HG03060 (cell line): ENCODE measurements around the gene CTTNBP2NL.

Experiments
- ATAC-seq: cut with Tn5 transposase; IDR thresholded peaks from one replicate; pipeline ENCODE4 v1.9.1; 2021; ENCODE audit warnings: low read depth, moderate number of reproducible peaks; ENCODE audit not compliant: unreplicated experiment

CTTNBP2NL gene, protein sequence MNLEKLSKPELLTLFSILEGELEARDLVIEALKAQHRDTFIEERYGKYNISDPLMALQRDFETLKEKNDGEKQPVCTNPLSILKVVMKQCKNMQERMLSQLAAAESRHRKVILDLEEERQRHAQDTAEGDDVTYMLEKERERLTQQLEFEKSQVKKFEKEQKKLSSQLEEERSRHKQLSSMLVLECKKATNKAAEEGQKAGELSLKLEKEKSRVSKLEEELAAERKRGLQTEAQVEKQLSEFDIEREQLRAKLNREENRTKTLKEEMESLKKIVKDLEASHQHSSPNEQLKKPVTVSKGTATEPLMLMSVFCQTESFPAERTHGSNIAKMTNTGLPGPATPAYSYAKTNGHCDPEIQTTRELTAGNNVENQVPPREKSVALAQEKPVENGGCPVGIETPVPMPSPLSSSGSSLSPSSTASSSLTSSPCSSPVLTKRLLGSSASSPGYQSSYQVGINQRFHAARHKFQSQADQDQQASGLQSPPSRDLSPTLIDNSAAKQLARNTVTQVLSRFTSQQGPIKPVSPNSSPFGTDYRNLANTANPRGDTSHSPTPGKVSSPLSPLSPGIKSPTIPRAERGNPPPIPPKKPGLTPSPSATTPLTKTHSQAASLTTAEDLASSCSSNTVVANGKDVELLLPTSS

DNA sequence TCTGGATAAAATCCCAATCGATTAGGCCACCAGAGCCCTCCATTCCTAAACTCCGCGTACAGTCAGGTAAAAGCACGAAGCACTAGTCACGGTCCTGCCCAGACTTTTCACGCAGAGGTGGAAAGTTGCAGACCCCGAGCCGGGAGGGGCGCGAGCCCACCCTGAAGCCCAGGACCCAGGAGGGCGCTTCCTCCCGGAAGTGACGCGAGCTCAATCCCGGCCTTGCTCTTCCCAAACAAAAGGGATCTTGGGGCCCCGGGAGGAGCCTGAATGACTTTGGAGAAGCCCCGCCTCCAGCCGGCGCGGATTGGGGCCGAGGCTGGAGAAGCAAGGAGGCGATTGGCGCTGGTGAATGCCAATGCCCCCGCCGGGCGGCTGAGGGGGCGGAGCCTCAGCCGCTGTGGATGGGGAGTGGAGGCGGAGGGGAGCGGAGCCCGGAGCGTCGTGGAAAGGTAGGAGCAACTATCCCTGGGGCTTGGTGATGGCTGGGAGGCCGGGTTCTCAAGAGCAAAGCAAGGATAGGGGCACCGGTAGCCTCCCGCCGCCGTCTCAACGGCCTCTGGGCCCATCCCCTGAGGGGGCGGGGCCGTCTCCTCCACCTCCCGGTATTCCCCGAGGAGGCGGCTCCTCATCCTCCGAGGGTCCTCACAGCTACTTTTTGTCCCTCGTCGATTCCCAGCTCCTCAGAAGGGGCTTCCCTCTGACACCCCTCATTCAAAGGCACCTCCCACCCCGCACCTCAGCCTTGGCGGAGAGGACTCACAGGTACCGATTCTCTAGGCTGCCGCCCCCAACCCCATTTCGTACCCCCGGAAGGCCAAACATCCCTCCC lies at the start of gene CTTNBP2NL:
Gene CTTNBP2NL, plus strand, starts transcription at position 394 of the 832 bp plus-strand sequence. CDS start 19,952 bp downstream, outside the sequence.
- ATAC-seq = peak; percentile 54

DNA sequence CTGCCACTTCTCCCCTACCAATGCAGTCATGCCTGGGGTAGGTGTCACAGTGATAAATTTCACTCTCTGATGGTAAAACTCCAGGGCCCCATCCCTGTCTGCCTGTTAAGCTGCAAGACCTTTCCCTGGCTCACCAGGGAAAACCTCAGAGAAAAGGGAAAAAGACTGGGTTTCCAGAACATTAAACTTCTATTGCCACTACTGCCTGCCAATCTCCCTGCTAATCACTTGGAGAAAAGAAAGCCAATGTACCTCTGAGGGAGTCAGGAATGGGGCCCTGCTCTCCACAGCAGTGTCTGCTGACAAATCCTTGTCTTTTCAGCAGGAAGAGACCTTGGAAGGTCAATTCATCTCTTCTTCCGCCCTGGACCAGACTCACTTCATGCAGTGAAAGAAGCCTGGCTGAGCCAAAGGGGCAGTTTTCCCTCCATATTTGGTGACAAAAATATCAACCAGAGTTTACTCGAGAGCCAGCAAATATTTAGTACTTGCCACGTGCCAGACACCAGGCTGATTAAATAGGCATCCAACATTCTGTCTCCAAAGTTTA lies 49.1 kb upstream of the CTTNBP2NL start:
- no peak for ATAC-seq

DNA sequence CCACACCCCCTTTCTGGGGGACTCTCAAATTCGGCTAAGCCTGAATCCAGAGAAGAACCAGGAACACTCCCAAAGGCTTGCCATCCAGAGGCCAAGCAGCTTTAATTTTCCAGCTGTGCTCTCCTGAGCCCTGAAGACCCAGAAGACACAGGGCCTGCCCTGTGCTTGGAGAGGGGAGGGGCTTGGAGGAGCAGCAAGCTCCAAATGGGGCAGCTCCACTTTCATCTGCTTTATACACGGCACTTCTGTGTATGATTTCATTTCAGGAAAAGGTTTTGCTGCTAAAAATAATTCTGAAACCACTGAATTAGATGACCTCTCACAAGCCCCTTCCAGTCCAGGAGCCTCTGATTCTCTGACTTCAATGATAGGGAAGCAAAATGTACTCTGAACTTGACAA lies 39.2 kb upstream of the CTTNBP2NL start:
- no peak for ATAC-seq

DNA sequence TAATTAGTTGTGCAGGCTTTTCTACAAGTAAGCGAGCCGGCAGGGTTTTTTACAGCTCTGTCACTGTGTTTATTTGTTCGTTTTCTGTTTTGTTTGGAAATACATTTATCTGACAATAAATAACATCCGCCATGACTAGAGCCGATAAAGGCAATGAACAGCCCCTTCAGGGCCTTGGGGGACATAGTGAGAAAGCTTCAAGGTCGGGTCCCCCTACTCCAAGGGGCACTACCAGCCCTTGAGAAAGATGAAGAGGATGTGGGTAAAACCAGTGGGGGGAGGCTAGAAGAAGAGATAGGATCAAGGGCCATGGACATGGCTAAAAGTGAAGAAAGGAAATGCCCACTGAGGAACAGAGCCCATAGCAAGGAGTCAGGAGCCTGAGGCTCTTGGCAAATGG lies 38.5 kb upstream of the CTTNBP2NL start:
- no peak for ATAC-seq

DNA sequence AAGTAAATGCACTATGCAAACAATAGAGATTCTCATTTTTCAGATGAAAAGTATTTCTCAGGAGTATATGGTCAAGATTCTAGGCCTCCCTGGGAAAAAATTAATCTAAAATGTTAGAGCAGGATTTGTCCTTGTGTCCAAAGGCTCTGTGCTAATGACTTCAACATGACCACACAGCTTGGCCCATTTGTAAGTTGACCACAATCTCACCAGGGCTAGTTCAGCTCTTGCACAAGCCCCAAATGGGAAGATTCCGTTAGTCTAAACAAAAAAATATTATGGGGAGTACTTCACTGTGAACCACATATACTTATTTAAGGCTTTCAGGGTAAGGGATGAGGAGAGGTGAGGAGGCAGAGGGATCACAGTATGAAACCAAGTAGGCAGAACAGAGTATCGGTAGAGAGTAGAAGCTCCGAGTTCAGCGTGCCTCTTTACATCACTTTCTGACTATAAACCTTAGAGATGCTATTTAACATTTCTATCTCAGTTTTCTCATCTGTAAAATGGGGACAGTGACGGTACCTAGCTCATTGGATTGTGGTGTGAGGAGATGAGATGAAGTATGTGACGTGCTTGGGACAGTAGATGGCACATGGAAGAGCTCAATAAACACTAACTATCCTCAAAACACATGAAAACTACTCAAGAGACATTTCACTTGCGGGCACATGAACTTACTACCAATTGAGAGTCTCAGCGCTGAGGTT lies 37.8 kb upstream of the CTTNBP2NL start:
- ATAC-seq = no peak

DNA sequence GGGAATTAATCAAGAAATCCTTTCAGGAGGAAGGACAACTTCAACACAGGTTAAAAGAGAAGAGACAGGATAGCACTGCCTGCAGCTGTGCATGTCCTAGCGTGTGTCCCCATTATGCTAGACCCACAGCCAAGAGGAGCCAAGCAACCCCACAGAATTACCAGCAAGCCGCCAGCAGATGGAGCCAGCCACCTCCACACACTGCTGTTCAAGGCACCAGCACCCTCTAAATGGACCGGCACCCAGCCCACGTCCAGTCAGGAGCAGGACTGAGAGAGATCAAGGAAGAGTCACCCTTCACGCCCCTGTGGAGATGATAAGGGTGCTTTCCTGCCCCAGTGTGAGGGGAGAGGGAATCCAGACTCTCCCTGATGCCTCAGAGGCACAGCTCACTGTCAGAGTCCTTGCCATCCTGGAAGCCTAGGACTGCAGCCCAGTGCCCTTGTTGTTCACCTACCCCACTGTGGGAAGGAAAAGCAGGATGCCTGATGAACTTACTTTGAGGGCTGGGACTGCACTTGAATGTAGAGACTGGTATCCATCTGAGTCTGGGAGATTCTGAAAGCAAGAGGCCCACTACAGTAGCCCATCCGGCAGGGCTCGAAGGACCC lies 37.1 kb upstream of the CTTNBP2NL start:
- no peak for ATAC-seq

DNA sequence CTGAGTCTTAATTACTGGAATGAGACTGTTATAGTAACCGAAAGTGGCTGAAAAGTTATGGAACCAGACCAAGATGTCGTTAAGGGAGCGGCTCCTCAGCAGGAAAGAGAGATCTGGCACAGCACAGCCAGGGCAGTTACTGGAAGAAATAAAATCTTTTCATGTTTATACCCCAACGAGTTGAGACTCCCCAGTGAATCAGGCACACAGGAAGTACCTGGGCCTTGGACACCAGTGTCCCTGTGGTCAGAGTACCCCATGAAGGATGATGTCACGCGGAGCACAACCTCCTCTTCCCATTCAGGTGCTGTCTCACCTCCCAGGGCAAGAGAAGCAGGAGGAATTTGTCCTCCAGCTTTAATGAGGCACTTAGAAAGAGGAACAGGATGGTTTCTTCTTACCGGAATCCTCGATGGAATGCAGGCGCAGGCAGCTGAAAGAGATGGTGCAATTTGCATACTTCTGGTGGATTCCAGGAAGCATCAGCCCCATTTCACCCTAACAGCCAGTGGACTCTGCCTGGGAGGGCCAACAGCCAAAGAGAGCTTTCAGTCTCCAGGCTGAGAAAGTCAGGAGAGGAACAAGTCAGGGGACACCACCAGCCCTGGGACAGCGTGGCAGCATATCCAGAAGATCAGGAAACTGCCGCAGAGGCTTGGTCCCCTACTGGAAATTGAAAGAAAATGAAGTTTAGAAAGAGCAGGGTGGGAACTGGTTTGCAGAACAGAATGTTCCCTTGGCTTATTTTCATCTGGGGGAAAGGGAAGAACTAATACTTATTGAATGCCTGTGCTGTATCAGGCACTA lies 35.9 kb upstream of the CTTNBP2NL start:
- no peak for ATAC-seq

DNA sequence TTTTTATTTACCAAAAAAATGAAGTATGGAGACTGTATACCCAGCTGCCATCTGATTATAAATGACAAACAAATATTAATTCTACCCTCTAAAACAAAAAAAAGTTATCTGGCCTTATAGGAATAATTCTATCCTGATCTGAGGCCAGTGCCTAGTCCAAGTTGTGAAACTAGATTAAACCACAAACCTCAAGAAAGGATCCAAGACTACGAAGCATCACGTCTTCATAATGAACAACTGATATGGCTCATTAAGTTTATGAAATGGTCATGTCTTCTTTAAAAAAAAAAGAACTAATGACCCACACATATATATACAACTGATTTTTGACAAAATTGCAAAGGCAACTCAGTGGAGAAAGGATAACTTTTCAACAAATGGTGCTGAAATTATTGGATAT lies 32.4 kb upstream of the CTTNBP2NL start:
- ATAC-seq = no peak

DNA sequence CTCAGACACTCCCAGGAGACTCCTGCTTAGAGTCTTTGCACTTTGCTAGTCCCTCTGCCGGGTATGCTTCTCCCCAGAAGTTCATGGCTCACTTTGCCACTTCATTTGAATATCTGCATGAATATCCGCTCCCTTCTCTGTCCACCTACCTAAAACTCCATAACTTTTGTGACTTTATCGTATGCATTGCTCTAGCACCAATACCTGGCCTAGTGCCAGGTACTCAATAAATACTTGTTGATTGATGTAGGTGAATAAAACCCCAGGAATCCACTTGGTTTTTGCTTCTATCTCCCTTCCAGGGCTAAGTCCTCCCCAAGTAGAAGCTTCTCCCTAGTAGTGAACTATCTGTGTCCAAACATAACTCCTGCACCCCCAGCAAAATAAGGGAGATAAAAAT lies 27.8 kb upstream of the CTTNBP2NL start:
- ATAC-seq = no peak

DNA sequence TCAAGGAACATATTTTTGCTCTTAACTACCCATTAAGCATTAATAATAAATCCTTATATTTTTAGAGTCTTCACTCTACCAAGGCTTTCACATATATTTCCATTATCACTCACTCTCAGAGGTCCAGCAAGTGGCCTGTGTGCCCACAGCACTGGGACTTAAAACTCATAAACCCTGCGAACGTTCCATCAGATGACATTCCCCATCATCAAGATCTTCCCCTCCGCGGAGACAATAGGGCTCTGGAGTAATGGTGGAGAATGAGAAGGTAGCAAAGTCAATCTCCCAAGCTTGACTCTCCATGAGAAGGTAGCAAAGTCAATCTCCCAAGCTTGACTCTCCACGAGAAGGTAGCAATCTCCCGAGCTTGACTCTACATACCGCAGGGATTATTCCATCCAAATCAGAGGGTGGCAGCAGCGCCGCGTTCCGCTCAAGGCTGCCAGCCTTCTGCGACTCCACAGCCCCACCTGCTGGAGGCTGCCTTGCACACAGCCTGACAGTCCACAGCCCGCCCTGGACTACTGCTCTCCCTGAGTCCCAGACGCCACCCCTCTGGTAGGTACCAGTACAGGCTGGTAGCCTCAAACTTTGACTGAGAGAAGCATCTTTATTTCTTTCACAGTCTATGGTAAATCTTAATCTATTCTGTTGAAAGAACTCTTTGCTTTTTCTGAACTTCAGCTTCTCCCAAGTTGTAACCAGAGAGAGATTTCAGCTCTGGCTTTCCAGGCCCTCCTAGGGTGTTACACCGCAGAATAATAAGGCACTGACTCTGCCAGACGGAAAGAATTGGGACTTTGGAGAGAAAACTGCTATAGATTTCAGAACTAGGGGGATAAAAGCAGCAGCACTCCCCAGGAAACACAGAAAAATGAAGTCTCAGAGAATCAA lies 26.4 kb upstream of the CTTNBP2NL start:
- ATAC-seq = no peak

DNA sequence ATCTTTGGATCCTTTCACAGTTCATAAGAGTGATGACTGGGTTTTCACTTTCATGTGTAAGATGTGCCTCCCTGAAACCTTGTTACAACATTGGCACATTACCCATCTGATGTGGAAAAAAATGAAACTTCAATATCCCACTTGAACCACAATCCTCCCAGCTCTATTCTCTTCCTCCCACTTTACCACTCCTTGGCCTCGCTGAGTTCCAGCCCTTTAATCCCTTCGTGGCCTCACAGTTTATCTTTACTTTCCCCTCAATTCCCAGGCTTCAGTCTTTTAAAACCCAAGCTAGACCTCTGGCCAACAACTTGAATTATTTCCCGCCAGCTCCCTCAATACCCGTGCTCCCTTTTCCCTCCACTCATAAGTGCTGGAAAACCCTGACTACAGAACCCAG lies 25.0 kb upstream of the CTTNBP2NL start:
- ATAC-seq = no peak

DNA sequence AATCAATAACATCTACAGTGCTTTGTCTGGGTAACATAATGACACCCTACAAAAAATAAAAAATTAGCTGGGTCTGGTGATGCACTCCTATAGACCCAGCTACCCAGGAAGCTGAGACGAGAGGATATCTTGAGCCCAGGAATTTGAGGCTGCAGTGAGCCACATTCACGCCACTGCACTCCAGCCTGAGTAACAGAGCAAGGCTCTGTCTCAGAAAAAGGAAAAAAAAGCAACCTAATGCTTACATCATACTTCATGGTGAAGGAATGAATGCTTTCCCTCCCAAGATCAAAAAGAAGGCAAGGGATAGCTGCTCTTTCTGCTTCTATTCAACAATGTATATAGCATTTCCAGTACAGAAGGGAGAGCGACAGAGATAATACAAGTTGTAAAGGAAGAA lies 24.2 kb upstream of the CTTNBP2NL start:
- no peak for ATAC-seq

DNA sequence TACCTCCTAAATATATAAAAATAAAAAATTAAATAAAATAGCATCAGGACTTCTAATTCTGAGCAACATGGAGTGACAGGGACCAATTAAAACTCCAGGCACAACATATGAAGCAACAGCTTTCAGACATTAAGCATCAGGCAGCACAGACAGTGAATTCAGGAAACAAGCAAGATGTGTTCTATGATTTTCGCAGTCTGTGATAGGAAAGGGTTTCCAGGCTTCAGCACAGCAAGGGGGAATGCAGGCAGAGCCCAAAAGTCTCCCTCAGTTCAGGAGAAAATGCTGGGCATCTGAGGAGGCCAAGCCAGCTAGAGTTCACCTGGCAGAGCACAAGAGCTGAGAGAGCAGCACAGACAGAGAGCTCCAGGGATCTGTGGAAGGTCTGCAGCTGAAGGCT lies 22.2 kb upstream of the CTTNBP2NL start:
- ATAC-seq = no peak

DNA sequence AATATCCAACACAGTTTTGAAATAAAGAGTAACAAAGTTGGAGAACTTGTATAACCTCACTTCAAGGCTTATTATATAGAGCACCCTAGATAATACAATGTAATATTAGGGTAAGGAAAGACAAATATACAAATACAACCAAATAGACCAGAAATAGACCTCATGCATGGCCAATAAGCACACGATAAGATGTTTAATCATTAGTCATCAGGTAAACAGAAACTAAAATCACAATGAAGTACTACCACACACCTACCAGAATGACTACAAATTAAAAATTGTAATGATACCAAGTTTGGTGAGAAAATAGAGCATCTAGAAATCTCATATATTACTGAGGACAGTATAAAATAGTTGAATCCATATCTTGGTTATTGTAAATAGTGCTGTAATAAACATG lies 20.3 kb upstream of the CTTNBP2NL start:
- no peak for ATAC-seq

DNA sequence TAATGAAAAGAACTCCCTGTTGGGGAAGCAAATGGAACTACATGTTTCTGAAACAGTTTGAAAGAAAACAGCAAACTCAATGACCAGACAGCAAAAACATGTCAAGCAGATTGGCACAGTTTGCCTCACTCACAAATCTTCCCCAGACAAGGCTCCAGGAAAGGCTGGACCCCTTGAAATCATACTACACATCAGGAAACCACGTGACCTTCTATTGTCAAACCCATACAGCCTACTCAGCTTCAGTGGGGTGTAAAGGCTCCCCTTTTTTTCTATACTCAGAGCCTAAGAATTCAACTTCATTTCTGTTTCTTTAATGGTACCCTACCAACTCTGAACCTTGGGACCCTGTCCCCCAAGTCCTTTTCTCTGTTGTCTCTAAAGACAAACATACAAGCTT lies 15.7 kb upstream of the CTTNBP2NL start:
- no peak for ATAC-seq

DNA sequence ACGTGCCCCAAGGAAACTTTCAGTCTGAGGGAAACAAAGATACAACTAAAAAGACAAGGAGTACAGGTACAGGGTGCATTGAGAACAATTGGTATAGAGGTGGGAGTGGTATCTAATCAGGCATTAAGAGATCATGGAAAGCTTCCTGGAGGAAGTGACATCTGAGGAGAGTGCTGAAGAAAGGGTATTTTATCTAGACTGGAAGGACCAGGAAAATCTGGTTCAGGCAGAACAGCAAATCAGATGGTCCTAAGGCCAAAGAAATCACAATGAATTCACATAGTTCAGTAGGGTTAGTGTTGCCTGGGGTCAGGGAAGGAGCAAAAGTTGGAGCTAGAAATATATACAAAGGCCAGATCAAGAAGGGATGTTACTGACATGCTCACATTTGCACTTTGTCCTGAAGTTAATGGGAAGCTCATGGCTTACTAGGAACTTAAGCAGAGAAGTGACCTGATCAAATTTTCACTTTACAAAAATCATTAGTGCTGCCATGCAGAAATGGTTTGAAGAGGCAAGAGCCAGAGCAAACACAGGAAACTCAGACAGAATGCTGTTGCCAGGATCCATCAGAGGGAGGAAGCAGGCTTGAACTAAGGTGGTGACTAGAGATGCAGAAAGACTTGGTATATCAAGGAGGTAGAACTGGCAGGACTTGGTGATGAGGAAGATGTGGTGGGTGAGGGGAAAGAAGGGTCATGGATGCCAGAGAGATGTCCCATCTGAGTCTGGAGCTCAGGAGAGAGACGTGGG lies 14.5 kb upstream of the CTTNBP2NL start:
- no peak for ATAC-seq

DNA sequence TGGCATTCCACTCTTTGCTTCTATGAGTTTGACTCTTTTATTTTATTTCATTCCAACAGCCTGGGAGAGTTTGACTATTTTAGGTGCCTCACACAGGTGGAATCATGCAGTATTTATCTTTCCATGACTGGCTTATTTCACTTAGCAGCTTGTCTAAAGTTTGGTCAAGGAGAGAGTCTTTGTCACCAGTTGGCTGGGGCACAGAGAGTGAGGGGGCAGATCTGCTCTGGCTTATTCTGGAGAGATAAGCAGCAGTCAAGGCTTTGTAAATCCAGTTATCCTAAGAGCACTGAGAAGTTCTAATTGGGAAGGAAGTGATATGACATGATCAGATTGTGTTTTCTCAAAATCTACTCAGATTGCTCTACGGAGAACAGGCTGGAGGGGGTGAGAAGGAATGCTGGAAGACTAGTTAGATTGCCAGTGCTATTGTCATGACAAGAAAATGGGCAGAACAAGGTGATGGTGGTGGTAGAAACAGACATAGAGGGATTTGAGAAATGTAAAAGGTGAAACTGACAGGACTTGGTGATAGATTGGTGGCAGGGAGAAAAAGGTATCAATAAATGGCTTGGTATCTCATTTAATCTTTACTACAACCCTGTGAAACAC lies 12.1 kb upstream of the CTTNBP2NL start:
- no peak for ATAC-seq
